Neuronal stem cell (in vitro differentiated cells): Measurements from ENCODE around the gene ARHGEF5.
A peak's percentile ranks its signal among the peaks of the same experiment; 100 is the strongest.

Source experiments
- DNase-seq: peaks from one replicate; pipeline ENCODE4 v3.0.0-alpha.2; 2013; ENCODE audit warnings: low spot score
- H2AFZ ChIP-seq: one replicate; pipeline ENCODE4 v1.6.1; 2013; ENCODE audit warnings: mild to moderate bottlenecking, low read length, inconsistent platforms
- H2AK5ac ChIP-seq: 2 replicates; pipeline ENCODE4 v1.6.1; 2013; ENCODE audit warnings: low read depth, mild to moderate bottlenecking, inconsistent platforms, low read length, moderate library complexity, mixed read lengths
- H2BK120ac ChIP-seq: 2 replicates; pipeline ENCODE4 v1.6.1; 2013; ENCODE audit warnings: low read depth, mild to moderate bottlenecking, inconsistent platforms, low read length, moderate library complexity, mixed read lengths
- H2BK12ac ChIP-seq: one replicate; pipeline ENCODE4 v1.6.1; 2013; ENCODE audit warnings: low read length, inconsistent platforms
- H2BK15ac ChIP-seq: 2 replicates; pipeline ENCODE4 v1.6.1; 2013; ENCODE audit warnings: mild to moderate bottlenecking, low read length, inconsistent platforms, mixed read lengths
- H2BK5ac ChIP-seq: one replicate; pipeline ENCODE4 v1.6.1; 2013; ENCODE audit warnings: inconsistent platforms, mild to moderate bottlenecking, low read length, moderate library complexity
- H3K14ac ChIP-seq: one replicate; pipeline ENCODE4 v1.6.1; 2013; ENCODE audit warnings: low read length, inconsistent platforms
- H3K18ac ChIP-seq: 2 replicates; pipeline ENCODE4 v1.6.1; 2013; ENCODE audit warnings: low read length, inconsistent platforms
- H3K23ac ChIP-seq: 2 replicates; pipeline ENCODE4 v1.6.1; 2013; ENCODE audit warnings: low read depth, mild to moderate bottlenecking, mixed read lengths, low read length, inconsistent platforms; ENCODE audit not compliant: poor library complexity
- H3K27ac ChIP-seq: replicated peaks from 3 replicates; pipeline ENCODE4 v1.5.1; 2013; ENCODE audit warnings: low read length, inconsistent platforms
- H3K27me3 ChIP-seq, 3 experiments: 2 replicates each; pipeline ENCODE4 v1.6.1; 2013; ENCODE audit warnings: low read length in 3 of 3, mild to moderate bottlenecking in 2 of 3, inconsistent platforms in 1 of 3, low read depth in 1 of 3, mixed read lengths in 1 of 3, moderate library complexity in 1 of 3; ENCODE audit not compliant: control insufficient read depth in 3 of 3, insufficient read depth in 3 of 3
- H3K36me3 ChIP-seq, 2 donors: replicated peaks in 1 of 2; 2 replicates each; pipeline ENCODE4 v1.6.1; 2013; ENCODE audit warnings: low read length in 2 of 2; ENCODE audit not compliant: control insufficient read depth in 2 of 2, insufficient read depth in 2 of 2
- H3K4ac ChIP-seq: 2 replicates; pipeline ENCODE4 v1.6.1; 2013; ENCODE audit warnings: inconsistent platforms, mild to moderate bottlenecking, low read length, moderate library complexity
- H3K4me1 ChIP-seq, 2 donors: 1 replicate in 1 of 2; 2 replicates in 1 of 2; pipeline ENCODE4 v1.6.1; 2013; ENCODE audit warnings: low read length in 2 of 2, low read depth in 1 of 2; ENCODE audit not compliant: control insufficient read depth in 2 of 2, insufficient read depth in 1 of 2
- H3K4me2 ChIP-seq: one replicate; pipeline ENCODE4 v1.6.1; 2013; ENCODE audit warnings: mild to moderate bottlenecking, low read length, inconsistent platforms; ENCODE audit not compliant: insufficient read depth, poor library complexity, severe bottlenecking
- H3K4me3 ChIP-seq, 2 donors: 2 replicates each; pipeline ENCODE4 v1.5.1; 2013; ENCODE audit warnings: low read length in 2 of 2, mild to moderate bottlenecking in 2 of 2, inconsistent platforms in 1 of 2, moderate library complexity in 1 of 2
- H3K79me1 ChIP-seq: one replicate; pipeline ENCODE4 v1.6.1; 2013; ENCODE audit warnings: low read depth, mild to moderate bottlenecking, inconsistent platforms, low read length, moderate library complexity
- H3K9ac ChIP-seq: one replicate; pipeline ENCODE4 v1.6.1; 2013; ENCODE audit warnings: mild to moderate bottlenecking, low read depth, low read length, inconsistent platforms; ENCODE audit not compliant: poor library complexity
- H3K9me3 ChIP-seq, 2 donors: replicated peaks in 1 of 2; 2 replicates each; pipeline versions ENCODE3 to v1.6.1; 2013; ENCODE audit warnings: low read length in 2 of 2, mild to moderate bottlenecking in 2 of 2, inconsistent platforms in 1 of 2, low read depth in 1 of 2, mixed read lengths in 1 of 2, moderate library complexity in 1 of 2; ENCODE audit not compliant: control insufficient read depth in 2 of 2, insufficient read depth in 1 of 2
- H4K8ac ChIP-seq: one replicate; pipeline ENCODE4 v1.6.1; 2013; ENCODE audit warnings: low read depth, mild to moderate bottlenecking, inconsistent platforms, low read length, moderate library complexity
- H4K91ac ChIP-seq: one replicate; pipeline ENCODE4 v1.6.1; 2013; ENCODE audit warnings: low read length, low read depth, mild to moderate bottlenecking, inconsistent platforms; ENCODE audit not compliant: poor library complexity
- WGBS, 2 donors: extraction: QIAGEN DNeasy Blood & Tissue Kit; methylation state at CpG; one replicate each; pipeline ENCODE4 v1.1.7; 2013; ENCODE audit warnings: missing lambda C conversion rate in 2 of 2, mixed read lengths in 1 of 2; ENCODE audit not compliant: insufficient read length in 2 of 2, insufficient replicate concordance in 1 of 2; ENCODE audit errors: extremely low coverage in 2 of 2; 5-methylcytosine and 5-hydroxymethylcytosine counted together

The ARHGEF5 gene

DNA sequence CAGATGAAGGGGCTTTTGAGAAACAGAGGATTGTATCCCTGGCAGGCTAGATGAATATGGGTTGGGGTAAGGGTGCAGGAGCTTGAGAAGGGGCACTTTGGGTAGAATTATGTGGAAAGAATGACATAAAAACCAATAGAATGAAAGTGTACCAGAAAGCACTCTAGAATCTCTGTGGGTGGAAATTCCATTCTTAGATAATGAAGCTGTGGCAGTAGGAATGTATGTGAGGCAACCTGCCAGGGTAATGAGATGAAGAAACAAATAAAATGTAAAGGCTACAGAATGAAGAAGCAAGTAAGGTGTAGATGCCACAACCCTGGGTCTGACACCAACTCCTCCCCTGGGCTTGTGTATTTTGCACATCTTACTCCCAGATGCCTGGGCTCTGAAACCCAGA lies 31.5 kb downstream of the ARHGEF5 start:
- no peak overlapping the region for H3K23ac ChIP-seq
- H3K27ac ChIP-seq = no peak overlapping the region
- no peak overlapping the region for H4K8ac ChIP-seq
- no peaks in the 10 kb centered on the region for H3K36me3 ChIP-seq
- H4K91ac ChIP-seq = no peak overlapping the region
- no peaks in the 10 kb centered on the region for H3K9me3 ChIP-seq
- no peak overlapping the region for H3K4me2 ChIP-seq
- H3K14ac ChIP-seq = no peak overlapping the region
- DNase-seq = no peak
- H3K4ac ChIP-seq = no peak overlapping the region
- no peak overlapping the region for H2AFZ ChIP-seq
- H3K4me1 ChIP-seq = peaks cover 0 to 4% of the 10 kb centered on the region in 2 donors
- no peak overlapping the region for H3K4me3 ChIP-seq
- H3K9ac ChIP-seq = no peak overlapping the region
- H3K18ac ChIP-seq = no peak overlapping the region
- H2BK120ac ChIP-seq = no peak overlapping the region
- no peak overlapping the region for H2BK5ac ChIP-seq
- H2BK12ac ChIP-seq = no peak overlapping the region
- H2BK15ac ChIP-seq = no peak overlapping the region
- no peaks in the 10 kb centered on the region for H3K79me1 ChIP-seq
- H3K27me3 ChIP-seq = no peaks in the 10 kb centered on the region
- no peak overlapping the region for H2AK5ac ChIP-seq

- no peak for DNase-seq
Observed at GRCh38 chr7:144388950-144389349, 33.7 kb downstream of the ARHGEF5 start.

DNA sequence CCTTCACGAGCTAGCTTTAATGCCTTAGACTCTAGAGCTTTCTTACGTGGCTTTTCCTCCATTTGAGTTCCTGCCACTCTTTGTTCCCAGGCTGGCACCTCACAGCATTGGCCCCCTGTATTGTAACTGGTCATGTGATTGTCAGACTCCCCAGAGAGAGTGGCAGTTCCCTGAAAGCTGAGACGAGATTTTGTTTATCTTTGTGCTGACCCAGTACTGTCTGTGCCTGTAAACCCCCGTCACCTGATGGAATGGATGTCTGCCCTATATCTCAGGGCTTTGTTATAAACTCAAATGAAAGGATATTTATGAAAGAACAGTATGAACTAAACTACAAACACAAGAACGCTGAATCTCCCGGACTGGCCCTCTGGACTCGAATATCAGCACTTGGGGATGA lies 35.3 kb downstream of the ARHGEF5 start:
- Histone ChIP-seq H3K9me3 (no peaks in the 10 kb centered on the region), H4K8ac (no peak overlapping the region), H3K23ac (no peak overlapping the region), H3K4ac (no peak overlapping the region), H3K4me3 (no peak overlapping the region), H2BK12ac (no peak overlapping the region), H2BK120ac (no peak overlapping the region), H2BK15ac (no peak overlapping the region), H3K27me3 (no peaks in the 10 kb centered on the region), H3K27ac (no peak overlapping the region), H3K18ac (no peak overlapping the region), H3K79me1 (no peaks in the 10 kb centered on the region), H3K14ac (no peak overlapping the region), H3K36me3 (no peaks in the 10 kb centered on the region), H3K4me1 (peaks cover 0 to 2% of the 10 kb centered on the region in 2 donors), H2AFZ (peak overlapping the region; percentile 3), H3K4me2 (no peak overlapping the region), H2AK5ac (no peak overlapping the region), H4K91ac (no peak overlapping the region), H3K9ac (no peak overlapping the region), H2BK5ac (no peak overlapping the region)
- DNase-seq = no peak
- no CpG with 5 or more reads among the region's 7 CpGs for WGBS, 2 donors

More at GRCh38 chr7:144388950-144389349, 33.7 kb downstream of the ARHGEF5 start:
- no peak overlapping the region for H2BK15ac ChIP-seq
- H2AFZ ChIP-seq = no peak overlapping the region
- H2BK12ac ChIP-seq = no peak overlapping the region
- no peak overlapping the region for H2AK5ac ChIP-seq
- no peak overlapping the region for H3K9ac ChIP-seq
- no peak overlapping the region for H4K8ac ChIP-seq
- no peaks in the 10 kb centered on the region for H3K9me3 ChIP-seq
- no CpG with 5 or more reads among the region's 5 CpGs for WGBS, 2 donors
- no peak overlapping the region for H2BK5ac ChIP-seq
- no peak overlapping the region for H4K91ac ChIP-seq
- no peaks in the 10 kb centered on the region for H3K27me3 ChIP-seq
- no peak overlapping the region for H3K4me3 ChIP-seq
- no peak overlapping the region for H3K14ac ChIP-seq
- no peaks in the 10 kb centered on the region for H3K79me1 ChIP-seq
- no peak overlapping the region for H2BK120ac ChIP-seq
- peaks cover 0 to 4% of the 10 kb centered on the region in 2 donors for H3K4me1 ChIP-seq
- H3K4me2 ChIP-seq = no peak overlapping the region
- H3K18ac ChIP-seq = no peak overlapping the region
- H3K36me3 ChIP-seq = no peaks in the 10 kb centered on the region
- no peak overlapping the region for H3K23ac ChIP-seq
- no peak overlapping the region for H3K4ac ChIP-seq
- no peak overlapping the region for H3K27ac ChIP-seq

DNA sequence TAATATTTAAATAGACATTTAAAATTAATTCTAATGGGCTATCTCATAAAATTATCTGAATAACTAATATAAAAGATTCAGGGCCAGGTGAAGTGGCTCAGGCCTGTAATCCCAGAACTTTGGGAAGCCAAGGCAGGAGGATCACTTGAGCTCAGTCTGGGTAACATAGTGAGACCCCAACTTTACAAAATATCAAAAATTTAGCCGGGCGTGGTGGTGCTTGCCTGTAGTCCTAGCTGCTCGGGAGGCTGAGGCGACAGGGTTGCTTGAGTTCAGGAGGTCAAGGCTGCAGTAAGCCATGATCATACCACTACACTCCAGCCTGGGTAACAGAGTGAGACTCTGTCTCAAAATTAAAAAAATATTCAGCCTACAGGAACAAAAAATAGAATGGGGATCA lies 35.8 kb downstream of the ARHGEF5 start:
- Histone ChIP-seq H3K4me1 (peaks cover 0 to 2% of the 10 kb centered on the region in 2 donors), H3K23ac (no peak overlapping the region), H3K36me3 (no peaks in the 10 kb centered on the region), H3K14ac (no peak overlapping the region), H2AFZ (no peak overlapping the region), H3K18ac (no peak overlapping the region), H3K27ac (no peak overlapping the region), H2AK5ac (no peak overlapping the region), H3K9me3 (peaks cover 0 to 2% of the 10 kb centered on the region in 2 donors), H4K91ac (no peak overlapping the region), H3K4ac (no peak overlapping the region), H3K4me2 (no peak overlapping the region), H2BK15ac (no peak overlapping the region), H3K4me3 (no peak overlapping the region), H3K9ac (no peak overlapping the region), H3K27me3 (no peaks in the 10 kb centered on the region), H2BK12ac (no peak overlapping the region), H4K8ac (no peak overlapping the region), H3K79me1 (no peaks in the 10 kb centered on the region), H2BK5ac (no peak overlapping the region), H2BK120ac (no peak overlapping the region)
- no peak for DNase-seq
- WGBS, 2 donors = no CpG with 5 or more reads among the region's 4 CpGs
